ENCODE data around the gene MAD1L1. TPM values are rescaled to one million over a fixed set of nuclear protein-coding genes. Genes with fewer than 3 reads are reported as not detected.

Gene MAD1L1
- total RNA-seq, 1 experiment from 2014 or later, result 38.5 TPM

- Histone ChIP-seq H3K36me3 (ENCODE audit: control insufficient read depth in 1 of 2, insufficient read depth in 2 of 2, low read length in 2 of 2) (peaks cover 4 to 22% of the 10 kb centered on the region in 2 experiments; a peak in 2 of 4 replicates), H3K27me3 (ENCODE audit: insufficient read depth, low read length) (no peaks in the 10 kb centered on the region), H3K9me3 (ENCODE audit: control insufficient read depth in 1 of 2, insufficient read depth in 1 of 2, low read depth in 1 of 2, low read length in 2 of 2) (no peaks in the 10 kb centered on the region), H3K9ac (ENCODE audit: low read length) (no peak overlapping the region), H3K79me2 (ENCODE audit: insufficient read depth, low read length) (peaks cover 37% of the 10 kb centered on the region), H4K20me1 (ENCODE audit: insufficient read depth) (no peaks in the 10 kb centered on the region), H3K4me3 (replicated peaks in 1 of 2; ENCODE audit: low read depth in 1 of 2, low read length in 2 of 2) (no peak overlapping the region), H2AFZ (ENCODE audit: low read depth, low read length, poor library complexity, severe bottlenecking) (no peak overlapping the region), H3K27ac (ENCODE audit: low read depth, low read length) (no peak overlapping the region), H3K4me2 (ENCODE audit: low read length) (no peak overlapping the region), H3K4me1 (ENCODE audit: control insufficient read depth in 1 of 2, insufficient read depth in 2 of 2, low read length in 2 of 2) (peaks cover 0 to 17% of the 10 kb centered on the region in 2 experiments; a peak in 2 of 4 replicates), H3K9me2 (ENCODE audit: insufficient read depth) (no peaks in the 10 kb centered on the region)
- intact Hi-C loops (cut with micrococcal nuclease), result no loop called here
- ChIA-PET POLR2A (no interaction called here), CTCF (no interaction called here), RAD21 (ENCODE audit: low non-redundant PET in 1 of 2, low total read pairs in 2 of 2, uncharacterized antibody in 2 of 2, unreplicated experiment in 2 of 2) (no interaction called here)
- DNase-seq (ENCODE audit: low read depth, low spot score) (no peak), ATAC-seq (no peak)
- TF ChIP-seq RAD21 (IDR thresholded peaks at IDR 0.05; ENCODE audit: low read depth) (no peak), FOSL1 (IDR thresholded peaks at IDR 0.05; ENCODE audit: low read depth) (no peak), EZH2 (IDR thresholded peaks at IDR 0.05) (no peak), SP1 (IDR thresholded peaks at IDR 0.05; ENCODE audit: low read depth) (no peak), SRF (IDR thresholded peaks at IDR 0.05; ENCODE audit: low read depth) (no peak), POLR2AphosphoS5 (IDR thresholded peaks at IDR 0.05; ENCODE audit: low read depth, low read length) (no peak), ELF1 (IDR thresholded peaks at IDR 0.05; ENCODE audit: borderline replicate concordance, low read depth) (no peak), POLR2A (IDR thresholded peaks at IDR 0.05; ENCODE audit: borderline replicate concordance, extremely low read depth, insufficient read depth, insufficient read length) (no peak), EGR1 (IDR thresholded peaks at IDR 0.05; ENCODE audit: low read depth) (no peak), SIN3A (IDR thresholded peaks at IDR 0.05; ENCODE audit: low read depth) (no peak), YY1 (IDR thresholded peaks at IDR 0.05; ENCODE audit: extremely low read depth, insufficient replicate concordance, low read depth, low read length) (no peak), TCF7L2 (IDR thresholded peaks at IDR 0.05; ENCODE audit: borderline replicate concordance, extremely low read depth, insufficient read depth, insufficient read length) (no peak), CEBPB (IDR thresholded peaks at IDR 0.05; ENCODE audit: low read depth) (no peak), JUND (IDR thresholded peaks at IDR 0.05) (no peak), CBX3 (IDR thresholded peaks at IDR 0.05; ENCODE audit: low read depth) (no peak)
- TF ChIP-seq, protein P1, sequence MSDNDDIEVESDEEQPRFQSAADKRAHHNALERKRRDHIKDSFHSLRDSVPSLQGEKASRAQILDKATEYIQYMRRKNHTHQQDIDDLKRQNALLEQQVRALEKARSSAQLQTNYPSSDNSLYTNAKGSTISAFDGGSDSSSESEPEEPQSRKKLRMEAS (IDR thresholded peaks at IDR 0.05), result no peak
- TF ChIP-seq, protein P2, sequence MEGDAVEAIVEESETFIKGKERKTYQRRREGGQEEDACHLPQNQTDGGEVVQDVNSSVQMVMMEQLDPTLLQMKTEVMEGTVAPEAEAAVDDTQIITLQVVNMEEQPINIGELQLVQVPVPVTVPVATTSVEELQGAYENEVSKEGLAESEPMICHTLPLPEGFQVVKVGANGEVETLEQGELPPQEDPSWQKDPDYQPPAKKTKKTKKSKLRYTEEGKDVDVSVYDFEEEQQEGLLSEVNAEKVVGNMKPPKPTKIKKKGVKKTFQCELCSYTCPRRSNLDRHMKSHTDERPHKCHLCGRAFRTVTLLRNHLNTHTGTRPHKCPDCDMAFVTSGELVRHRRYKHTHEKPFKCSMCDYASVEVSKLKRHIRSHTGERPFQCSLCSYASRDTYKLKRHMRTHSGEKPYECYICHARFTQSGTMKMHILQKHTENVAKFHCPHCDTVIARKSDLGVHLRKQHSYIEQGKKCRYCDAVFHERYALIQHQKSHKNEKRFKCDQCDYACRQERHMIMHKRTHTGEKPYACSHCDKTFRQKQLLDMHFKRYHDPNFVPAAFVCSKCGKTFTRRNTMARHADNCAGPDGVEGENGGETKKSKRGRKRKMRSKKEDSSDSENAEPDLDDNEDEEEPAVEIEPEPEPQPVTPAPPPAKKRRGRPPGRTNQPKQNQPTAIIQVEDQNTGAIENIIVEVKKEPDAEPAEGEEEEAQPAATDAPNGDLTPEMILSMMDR (IDR thresholded peaks at IDR 0.05 in 2 of 3, conservative IDR thresholded peaks at IDR 0.05 in 1 of 3; ENCODE audit: borderline replicate concordance in 1 of 3, insufficient read depth in 1 of 3, low read depth in 2 of 3, low read length in 2 of 3), result no peak
- TF ChIP-seq, protein P3, sequence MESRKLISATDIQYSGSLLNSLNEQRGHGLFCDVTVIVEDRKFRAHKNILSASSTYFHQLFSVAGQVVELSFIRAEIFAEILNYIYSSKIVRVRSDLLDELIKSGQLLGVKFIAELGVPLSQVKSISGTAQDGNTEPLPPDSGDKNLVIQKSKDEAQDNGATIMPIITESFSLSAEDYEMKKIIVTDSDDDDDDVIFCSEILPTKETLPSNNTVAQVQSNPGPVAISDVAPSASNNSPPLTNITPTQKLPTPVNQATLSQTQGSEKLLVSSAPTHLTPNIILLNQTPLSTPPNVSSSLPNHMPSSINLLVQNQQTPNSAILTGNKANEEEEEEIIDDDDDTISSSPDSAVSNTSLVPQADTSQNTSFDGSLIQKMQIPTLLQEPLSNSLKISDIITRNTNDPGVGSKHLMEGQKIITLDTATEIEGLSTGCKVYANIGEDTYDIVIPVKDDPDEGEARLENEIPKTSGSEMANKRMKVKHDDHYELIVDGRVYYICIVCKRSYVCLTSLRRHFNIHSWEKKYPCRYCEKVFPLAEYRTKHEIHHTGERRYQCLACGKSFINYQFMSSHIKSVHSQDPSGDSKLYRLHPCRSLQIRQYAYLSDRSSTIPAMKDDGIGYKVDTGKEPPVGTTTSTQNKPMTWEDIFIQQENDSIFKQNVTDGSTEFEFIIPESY (IDR thresholded peaks at IDR 0.05; ENCODE audit: extremely low read depth, insufficient replicate concordance, low read length), result no peak
- TF ChIP-seq, protein P4, sequence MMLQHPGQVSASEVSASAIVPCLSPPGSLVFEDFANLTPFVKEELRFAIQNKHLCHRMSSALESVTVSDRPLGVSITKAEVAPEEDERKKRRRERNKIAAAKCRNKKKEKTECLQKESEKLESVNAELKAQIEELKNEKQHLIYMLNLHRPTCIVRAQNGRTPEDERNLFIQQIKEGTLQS (IDR thresholded peaks at IDR 0.05), result no peak
- no TSS peak for BruUV-seq (replicated peaks)
These were observed 10.2 kb downstream of the MAD1L1 start for GRCh38 chr7:2222516-2222915.
